ENCODE data around the gene NAA15. TPM values are rescaled to one million over a fixed set of nuclear protein-coding genes. Genes with fewer than 3 reads are reported as not detected.

The NAA15 gene
- polyA plus RNA-seq, 3 donors, result 5.2 to 20.2 (median 8.8) TPM

DNA sequence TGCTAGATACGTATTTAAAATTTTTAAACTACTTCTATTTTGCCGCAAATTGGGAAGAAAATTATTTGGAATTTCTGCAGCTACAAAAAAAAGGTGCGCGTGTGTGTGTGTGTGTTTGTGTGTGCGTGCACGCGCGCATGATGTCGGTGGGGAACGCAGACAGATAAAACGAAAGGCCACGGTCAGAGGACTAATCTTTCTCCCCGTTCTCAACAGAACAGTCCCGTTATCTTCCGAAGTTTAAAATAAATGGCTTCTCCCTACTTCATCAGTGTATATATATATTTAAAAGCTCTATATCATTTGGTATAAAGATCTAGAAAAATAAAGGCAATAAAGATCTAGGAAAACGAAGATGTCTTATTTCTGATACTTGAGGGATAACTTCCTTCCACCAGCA is 22.8 kb upstream of the NAA15 start:
- H3K4me3 Mint-ChIP-seq, result peak overlapping the region; percentile 75 to 89
- H3K27me3 ChIP-seq (ENCODE audit: control insufficient read depth in 2 of 2, insufficient read depth in 2 of 2, low read length in 2 of 2), result peaks cover 59 to 73% of the 10 kb centered on the region in 2 donors

DNA sequence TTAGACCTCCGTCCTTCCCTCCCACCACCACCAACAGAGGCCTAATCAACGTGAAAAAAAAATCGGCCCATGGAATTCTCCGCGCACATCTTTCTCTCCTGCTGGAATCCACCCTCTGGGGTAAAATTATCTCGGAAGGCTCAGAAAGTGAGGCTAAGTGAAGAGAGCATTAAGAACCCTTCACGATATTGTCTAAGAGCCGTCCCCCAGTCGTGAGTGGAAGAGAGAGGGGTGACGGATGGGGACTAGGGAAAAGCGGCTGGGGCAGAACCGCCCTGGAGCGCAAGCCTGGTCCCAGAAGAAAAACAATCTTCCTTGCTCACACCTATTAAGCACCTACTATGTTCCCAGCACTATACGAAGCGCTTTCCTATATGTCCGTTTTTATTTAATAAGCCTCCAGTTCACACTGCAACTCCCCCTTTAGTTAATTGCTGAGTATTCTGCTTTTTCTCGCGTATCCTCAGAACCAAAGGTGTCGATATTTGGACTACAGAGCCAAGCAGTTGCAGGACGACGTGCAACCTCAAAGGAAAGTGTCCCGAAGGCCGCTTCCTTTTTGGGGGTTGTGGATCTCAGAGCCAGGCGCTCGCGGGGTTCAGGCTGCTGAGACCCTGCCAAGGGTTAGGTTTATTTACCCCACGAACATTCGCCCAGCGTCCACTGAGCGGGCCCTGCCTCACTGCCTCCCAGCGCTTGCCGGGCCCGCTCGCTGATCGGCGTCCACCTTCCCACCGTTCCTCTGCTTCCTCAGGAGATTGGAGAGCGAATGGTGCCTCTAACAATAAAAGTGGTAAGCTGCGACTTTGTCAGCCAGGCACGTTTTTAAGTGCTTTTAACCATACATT is 22.2 kb upstream of the NAA15 start:
- no peaks in the 10 kb centered on the region for H3K36me3 ChIP-seq (replicated peaks in 1 of 2; ENCODE audit: control insufficient read depth in 1 of 2, insufficient read depth in 2 of 2, low read length in 2 of 2)
- intact Hi-C loops (cut with micrococcal nuclease), result no loop called here
- peak overlapping the region; percentile 16 to 75 (median 23) for H3K4me3 ChIP-seq (replicated peaks in 1 of 3; ENCODE audit: low read depth in 2 of 3, low read length in 3 of 3)
- peaks cover 0 to 9% of the 10 kb centered on the region in 2 donors for H3K9me3 ChIP-seq (replicated peaks in 1 of 2; ENCODE audit: control insufficient read depth in 1 of 2, insufficient read depth in 1 of 2, low read length in 2 of 2)
- 5% methylated on average over 27 of the region's 40 CpGs for WGBS (ENCODE audit: insufficient coverage)
- no peak overlapping the region for H3K27ac ChIP-seq (ENCODE audit: low read depth in 1 of 2, low read length in 2 of 2)
- no peaks in the 10 kb centered on the region for H4K20me1 ChIP-seq (ENCODE audit: insufficient read depth, low read length)
- Mint-ChIP-seq H3K4me1 (peaks cover 23% of the 10 kb centered on the region), H3K27me3 (ENCODE audit: low read depth in 3 of 3) (peaks cover 57 to 68% (median 65%) of the 10 kb centered on the region in 3 donors), H3K4me3 (peak overlapping the region; percentile 75 to 89), H3K27ac (no peak overlapping the region), H3K9me3 (peaks cover 0 to 12% (median 3%) of the 10 kb centered on the region in 7 donors), H3K36me3 (peaks cover 0 to 8% of the 10 kb centered on the region in 2 donors)
- peaks cover 18 to 23% of the 10 kb centered on the region in 2 donors for H3K4me1 ChIP-seq (ENCODE audit: control insufficient read depth in 1 of 2, insufficient read depth in 2 of 2, low read length in 2 of 2)
- no peaks in the 10 kb centered on the region for H3K79me2 ChIP-seq (ENCODE audit: insufficient read depth, low read length)
- peak overlapping the region; percentile 86 for H3K4me2 ChIP-seq (replicated peaks; ENCODE audit: extremely low read depth, low read length, poor library complexity, severe bottlenecking)
- no peak overlapping the region for H3K9ac ChIP-seq (ENCODE audit: insufficient read depth, low read length, poor library complexity, severe bottlenecking)
- H3K27me3 ChIP-seq (ENCODE audit: control insufficient read depth in 2 of 2, insufficient read depth in 2 of 2, low read length in 2 of 2), result peaks cover 59 to 73% of the 10 kb centered on the region in 2 donors
- TF ChIP-seq, protein P1, sequence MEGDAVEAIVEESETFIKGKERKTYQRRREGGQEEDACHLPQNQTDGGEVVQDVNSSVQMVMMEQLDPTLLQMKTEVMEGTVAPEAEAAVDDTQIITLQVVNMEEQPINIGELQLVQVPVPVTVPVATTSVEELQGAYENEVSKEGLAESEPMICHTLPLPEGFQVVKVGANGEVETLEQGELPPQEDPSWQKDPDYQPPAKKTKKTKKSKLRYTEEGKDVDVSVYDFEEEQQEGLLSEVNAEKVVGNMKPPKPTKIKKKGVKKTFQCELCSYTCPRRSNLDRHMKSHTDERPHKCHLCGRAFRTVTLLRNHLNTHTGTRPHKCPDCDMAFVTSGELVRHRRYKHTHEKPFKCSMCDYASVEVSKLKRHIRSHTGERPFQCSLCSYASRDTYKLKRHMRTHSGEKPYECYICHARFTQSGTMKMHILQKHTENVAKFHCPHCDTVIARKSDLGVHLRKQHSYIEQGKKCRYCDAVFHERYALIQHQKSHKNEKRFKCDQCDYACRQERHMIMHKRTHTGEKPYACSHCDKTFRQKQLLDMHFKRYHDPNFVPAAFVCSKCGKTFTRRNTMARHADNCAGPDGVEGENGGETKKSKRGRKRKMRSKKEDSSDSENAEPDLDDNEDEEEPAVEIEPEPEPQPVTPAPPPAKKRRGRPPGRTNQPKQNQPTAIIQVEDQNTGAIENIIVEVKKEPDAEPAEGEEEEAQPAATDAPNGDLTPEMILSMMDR (IDR thresholded peaks at IDR 0.05), result no peak
- peak overlapping the region; percentile 76 for H2AFZ ChIP-seq (ENCODE audit: insufficient read depth, low read depth, low read length, poor library complexity, severe bottlenecking)
- DNase-seq, result no peak

More for the DNA sequence above, 22.8 kb upstream of the NAA15 start:
- no peak overlapping the region for H3K27ac ChIP-seq (ENCODE audit: low read depth in 1 of 2, low read length in 2 of 2)
- no peak overlapping the region for H3K9ac ChIP-seq (ENCODE audit: insufficient read depth, low read length, poor library complexity, severe bottlenecking)
- H3K4me2 ChIP-seq (replicated peaks; ENCODE audit: extremely low read depth, low read length, poor library complexity, severe bottlenecking), result peak overlapping the region; percentile 86
- peaks cover 0 to 8% of the 10 kb centered on the region in 2 donors for H3K9me3 ChIP-seq (replicated peaks in 1 of 2; ENCODE audit: control insufficient read depth in 1 of 2, insufficient read depth in 1 of 2, low read length in 2 of 2)
- TF ChIP-seq, protein P1 (IDR thresholded peaks at IDR 0.05), result no peak
- H3K36me3 ChIP-seq (replicated peaks in 1 of 2; ENCODE audit: control insufficient read depth in 1 of 2, insufficient read depth in 2 of 2, low read length in 2 of 2), result no peaks in the 10 kb centered on the region
- peaks cover 0 to 8% of the 10 kb centered on the region in 2 donors for H3K36me3 Mint-ChIP-seq
- no peaks in the 10 kb centered on the region for H3K79me2 ChIP-seq (ENCODE audit: insufficient read depth, low read length)
- no peak overlapping the region for H3K27ac Mint-ChIP-seq
- peaks cover 18 to 23% of the 10 kb centered on the region in 2 donors for H3K4me1 ChIP-seq (ENCODE audit: control insufficient read depth in 1 of 2, insufficient read depth in 2 of 2, low read length in 2 of 2)
- no CpG with 5 or more reads among the region's 16 CpGs for WGBS (ENCODE audit: insufficient coverage)
- peaks cover 0 to 9% (median 0%) of the 10 kb centered on the region in 7 donors for H3K9me3 Mint-ChIP-seq
- intact Hi-C loops (cut with micrococcal nuclease), result no loop called here
- no peaks in the 10 kb centered on the region for H4K20me1 ChIP-seq (ENCODE audit: insufficient read depth, low read length)
- DNase-seq, result no peak
- peak overlapping the region in 2 of 3 experiments; percentile 5 to 75 for H3K4me3 ChIP-seq (replicated peaks in 1 of 3; ENCODE audit: low read depth in 2 of 3, low read length in 3 of 3)
- H3K4me1 Mint-ChIP-seq, result peaks cover 23% of the 10 kb centered on the region
- no peak overlapping the region for H2AFZ ChIP-seq (ENCODE audit: insufficient read depth, low read depth, low read length, poor library complexity, severe bottlenecking)
- H3K27me3 Mint-ChIP-seq (ENCODE audit: low read depth in 3 of 3), result peaks cover 57 to 68% (median 65%) of the 10 kb centered on the region in 3 donors
